Measurements from ENCODE around the gene ZNF536. TPM values are rescaled to one million over a fixed set of nuclear protein-coding genes. Genes with fewer than 3 reads are reported as not detected.

The ZNF536 gene
- total and polyA plus RNA-seq, 2 donors (not counting 3 experiments of a cell fraction or from before 2014, with no cell fraction given): not detected

- no peaks in the 10 kb centered on the region for H3K9me1 ChIP-seq (replicated peaks; ENCODE audit: control insufficient read depth, extremely low read depth, insufficient read depth, low read length)
- no peak for DNase-seq (ENCODE audit: low read depth, low spot score)
- intact Hi-C loops (cut with micrococcal nuclease) (no loop called here), dilution Hi-C loops (cut with MboI; ENCODE audit: extremely low pct_ligation_motif_present, low sequenced_read_pairs) (no loop called here)
- H3K4me3 ChIP-seq (replicated peaks in 1 of 3; ENCODE audit: insufficient read depth in 1 of 3, low read depth in 1 of 3, low read length in 3 of 3): no peak overlapping the region
- FAIRE-seq: no peak
- no peak overlapping the region for H3K27ac ChIP-seq (ENCODE audit: insufficient read depth, low read depth, low read length)
- H3K27me3 ChIP-seq (ENCODE audit: control insufficient read depth in 2 of 2, insufficient read depth in 2 of 2, low read length in 2 of 2): no peaks in the 10 kb centered on the region
- H3K9ac ChIP-seq (replicated peaks; ENCODE audit: extremely low read depth, insufficient read depth, low read length): no peak overlapping the region
- ChIA-PET POLR2A (no interaction called here), CTCF (no interaction called here)
- H2AFZ ChIP-seq (ENCODE audit: low read depth, low read length): no peak overlapping the region
- no peaks in the 10 kb centered on the region for H4K20me1 ChIP-seq (replicated peaks; ENCODE audit: control insufficient read depth, extremely low read depth, insufficient read depth, low read length)
- TF ChIP-seq POLR2A (IDR thresholded peaks at IDR 0.05; ENCODE audit: low read depth, low read length): no peak
- no peak for TF ChIP-seq MYC (IDR thresholded peaks at IDR 0.05; ENCODE audit: low read depth, low read length)
- TF ChIP-seq JUN (IDR thresholded peaks at IDR 0.05; ENCODE audit: borderline replicate concordance, insufficient read depth, insufficient read length, low read depth): no peak
- TF ChIP-seq EZH2 (IDR thresholded peaks at IDR 0.05; ENCODE audit: borderline replicate concordance, low read depth, low read length, severe bottlenecking): no peak
- TF ChIP-seq CTCF (IDR thresholded peaks at IDR 0.05; ENCODE audit: extremely low read depth in 1 of 2, insufficient read depth in 1 of 2, low read depth in 1 of 2, low read length in 2 of 2): no peak
- TF ChIP-seq GATA2 (IDR thresholded peaks at IDR 0.05; ENCODE audit: insufficient read depth, insufficient read length, low read depth, low read length): no peak
- no peak for TF ChIP-seq FOS (IDR thresholded peaks at IDR 0.05; ENCODE audit: borderline replicate concordance, insufficient read depth, low read length)
- TF ChIP-seq POLR2AphosphoS5 (IDR thresholded peaks at IDR 0.05; ENCODE audit: insufficient read depth, low read depth, low read length): no peak
- TF ChIP-seq, protein P1, sequence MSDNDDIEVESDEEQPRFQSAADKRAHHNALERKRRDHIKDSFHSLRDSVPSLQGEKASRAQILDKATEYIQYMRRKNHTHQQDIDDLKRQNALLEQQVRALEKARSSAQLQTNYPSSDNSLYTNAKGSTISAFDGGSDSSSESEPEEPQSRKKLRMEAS (IDR thresholded peaks at IDR 0.05; ENCODE audit: insufficient read depth, insufficient read length): no peak
- BruUV-seq (replicated peaks): no TSS peak
- H3K79me2 ChIP-seq (ENCODE audit: control insufficient read depth, insufficient read depth, low read length): no peaks in the 10 kb centered on the region
- H3K4me1 ChIP-seq (ENCODE audit: control insufficient read depth, extremely low read depth, insufficient read depth, low read length): no peaks in the 10 kb centered on the region
- peaks cover 4% of the 10 kb centered on the region for H3K9me3 ChIP-seq (replicated peaks; ENCODE audit: control insufficient read depth, insufficient read depth, low read length)
- H3K4me2 ChIP-seq (ENCODE audit: insufficient read depth, low read length): no peak overlapping the region
- H3K36me3 ChIP-seq (ENCODE audit: control insufficient read depth in 2 of 2, extremely low read depth in 1 of 2, insufficient read depth in 2 of 2, low read length in 2 of 2): no peaks in the 10 kb centered on the region
Observed at GRCh38 chr19:30547246-30547645, 175.1 kb downstream of the ZNF536 start.
